Testis (tissue), 2 donors: ENCODE results near the gene CACNA1C.

Source experiments
- CTCF ChIP-seq, 3 experiments: fragments of 450-650 bp in 2 of 3; fragments of 200-600 bp in 1 of 3; sonication (generic) in 1 of 3; IDR thresholded peaks; one replicate each; pipeline ENCODE4 v1.5.1; 2016 to 2019; ENCODE audit warnings: antibody characterized with exemption in 3 of 3, mild to moderate bottlenecking in 2 of 3, moderate library complexity in 1 of 3
- POLR2A ChIP-seq: fragments of 450-650 bp; IDR thresholded peaks from one replicate; pipeline ENCODE4 v1.6.1; 2017; ENCODE audit warnings: antibody characterized with exemption, mild to moderate bottlenecking, moderate library complexity

- TF ChIP-seq CTCF (IDR thresholded peaks at IDR 0.05) (no peak), POLR2A (no peak)
Measured at GRCh38 chr12:2405039-2405438, 352.3 kb downstream of the CACNA1C start.
